Type B pancreatic cell (in vitro differentiated cells): ENCODE data around the gene ID1. TPM values are rescaled to one million over a fixed set of nuclear protein-coding genes. Genes with fewer than 3 reads are reported as not detected.

ENCODE experiments used
- DNase-seq: peaks from one replicate; pipeline ENCODE4 v3.0.0; 2021; ENCODE audit warnings: mixed read lengths; ENCODE audit not compliant: unreplicated experiment; ENCODE audit errors: extremely low spot score
- H3K27ac Mint-ChIP-seq: 2 replicates; pipeline ENCODE4 v1.8.0; 2021; ENCODE audit warnings: mild to moderate bottlenecking, mixed read lengths
- H3K27me3 Mint-ChIP-seq: 2 replicates; pipeline ENCODE4 v1.8.0; 2021; ENCODE audit warnings: mixed read lengths
- H3K36me3 Mint-ChIP-seq: 2 replicates; pipeline ENCODE4 v1.8.0; 2021; ENCODE audit warnings: mixed read lengths
- H3K4me1 Mint-ChIP-seq: one replicate; pipeline ENCODE4 v1.8.0; 2021; ENCODE audit warnings: mixed read lengths; ENCODE audit not compliant: unreplicated experiment
- H3K4me3 Mint-ChIP-seq: 2 replicates; pipeline ENCODE4 v1.8.0; 2021; ENCODE audit warnings: mild to moderate bottlenecking, mixed read lengths
- H3K9me3 Mint-ChIP-seq: 2 replicates; pipeline ENCODE4 v1.8.0; 2021; ENCODE audit warnings: mixed read lengths
- CTCF ChIP-seq: fragments of 200-600 bp; sonication (generic); conservative IDR thresholded peaks from 2 replicates; pipeline ENCODE4 v1.5.0; 2021; ENCODE audit warnings: antibody characterized with exemption, mild to moderate bottlenecking
- total RNA-seq: library from RNA; stranded (reverse); gene quantifications from 2 replicates; pipeline ENCODE4 v1.2.1, GENCODE V29; 2021; ENCODE audit warnings: low replicate concordance

Gene ID1
- total RNA-seq, 1 donor from 2014 or later, result 472 TPM

GRCh38 chr20:31564284-31564683, 40.8 kb upstream of the ID1 start:
- no peak for TF ChIP-seq CTCF
- peak overlapping the region; percentile 70 for H3K27ac Mint-ChIP-seq
- H3K27me3 Mint-ChIP-seq, result no peaks in the 10 kb centered on the region
- no peaks in the 10 kb centered on the region for H3K9me3 Mint-ChIP-seq
- DNase-seq, result no peak
- H3K4me3 Mint-ChIP-seq, result no peak overlapping the region
- peaks cover 34% of the 10 kb centered on the region for H3K36me3 Mint-ChIP-seq
- peaks cover 63% of the 10 kb centered on the region for H3K4me1 Mint-ChIP-seq

GRCh38 chr20:31565699-31566318, 39.3 kb upstream of the ID1 start:
- H3K4me1 Mint-ChIP-seq, result peaks cover 57% of the 10 kb centered on the region
- peaks cover 28% of the 10 kb centered on the region for H3K36me3 Mint-ChIP-seq
- no peak for TF ChIP-seq CTCF
- no peaks in the 10 kb centered on the region for H3K9me3 Mint-ChIP-seq
- peak overlapping the region; percentile 36 for H3K4me3 Mint-ChIP-seq
- no peak for DNase-seq
- H3K27ac Mint-ChIP-seq, result peak overlapping the region; percentile 95
- no peaks in the 10 kb centered on the region for H3K27me3 Mint-ChIP-seq

GRCh38 chr20:31566319-31566657, 38.8 kb upstream of the ID1 start:
- no peak for TF ChIP-seq CTCF
- Mint-ChIP-seq H3K27ac (peak overlapping the region; percentile 95), H3K36me3 (peaks cover 25% of the 10 kb centered on the region), H3K27me3 (no peaks in the 10 kb centered on the region), H3K9me3 (no peaks in the 10 kb centered on the region), H3K4me1 (peaks cover 56% of the 10 kb centered on the region), H3K4me3 (peak overlapping the region; percentile 60)
- DNase-seq, result no peak

GRCh38 chr20:31566658-31567379, 38.3 kb upstream of the ID1 start:
- H3K9me3 Mint-ChIP-seq, result no peaks in the 10 kb centered on the region
- H3K27me3 Mint-ChIP-seq, result no peaks in the 10 kb centered on the region
- DNase-seq, result no peak
- peak overlapping the region; percentile 60 for H3K4me3 Mint-ChIP-seq
- H3K4me1 Mint-ChIP-seq, result peaks cover 54% of the 10 kb centered on the region
- TF ChIP-seq CTCF, result no peak
- peaks cover 21% of the 10 kb centered on the region for H3K36me3 Mint-ChIP-seq
- H3K27ac Mint-ChIP-seq, result peak overlapping the region; percentile 95

GRCh38 chr20:31567380-31567720, 37.7 kb upstream of the ID1 start:
- TF ChIP-seq CTCF, result no peak
- H3K4me3 Mint-ChIP-seq, result no peak overlapping the region
- no peaks in the 10 kb centered on the region for H3K9me3 Mint-ChIP-seq
- no peaks in the 10 kb centered on the region for H3K27me3 Mint-ChIP-seq
- no peak for DNase-seq
- peak overlapping the region; percentile 95 for H3K27ac Mint-ChIP-seq
- H3K4me1 Mint-ChIP-seq, result peaks cover 56% of the 10 kb centered on the region
- H3K36me3 Mint-ChIP-seq, result peaks cover 21% of the 10 kb centered on the region
